ENCODE measurements around the gene ADAMTS3. TPM values are rescaled to one million over a fixed set of nuclear protein-coding genes. Genes with fewer than 3 reads are reported as not detected.

The ADAMTS3 gene
- polyA plus RNA-seq, 1 donor from 2014 or later: 0.20 TPM

- H2AFZ ChIP-seq (ENCODE audit: low read depth, low read length): no peak overlapping the region
- no peak overlapping the region for H3K9ac ChIP-seq (ENCODE audit: low read length)
- H3K27me3 ChIP-seq (ENCODE audit: insufficient read depth, low read depth, low read length): no peaks in the 10 kb centered on the region
- no peak overlapping the region for H3K4me3 ChIP-seq (ENCODE audit: low read length)
- no peaks in the 10 kb centered on the region for H3K79me2 ChIP-seq (replicated peaks; ENCODE audit: insufficient read depth, low read length)
- H3K9me2 ChIP-seq (ENCODE audit: insufficient read depth, low read length): no peaks in the 10 kb centered on the region
- H3F3A ChIP-seq (ENCODE audit: insufficient read depth, low read length, poor library complexity, severe bottlenecking): no peaks in the 10 kb centered on the region
- H3K27ac ChIP-seq (ENCODE audit: low read length): no peak overlapping the region
- no peak for TF ChIP-seq RAD21 (conservative IDR thresholded peaks at IDR 0.05)
- TF ChIP-seq TAF1 (IDR thresholded peaks at IDR 0.05; ENCODE audit: low read depth): no peak
- no peak for TF ChIP-seq MXI1 (conservative IDR thresholded peaks at IDR 0.05; ENCODE audit: poor library complexity, severe bottlenecking)
- TF ChIP-seq POLR2AphosphoS5 (IDR thresholded peaks at IDR 0.05): no peak
- no peak overlapping the region for H3K4me2 ChIP-seq (ENCODE audit: low read length)
- no peaks in the 10 kb centered on the region for H3K36me3 ChIP-seq (ENCODE audit: insufficient read depth, low read length)
- no peaks in the 10 kb centered on the region for H3K9me3 ChIP-seq (ENCODE audit: low read length)
- H4K20me1 ChIP-seq (ENCODE audit: insufficient read depth): no peaks in the 10 kb centered on the region
Measured at GRCh38 chr4:72536443-72536842, 32.6 kb downstream of the ADAMTS3 start.

GRCh38 chr4:72531768-72532290 lies 37.2 kb downstream of the ADAMTS3 start:
- no peak overlapping the region for H3K27ac ChIP-seq (ENCODE audit: low read length)
- no peaks in the 10 kb centered on the region for H4K20me1 ChIP-seq (ENCODE audit: insufficient read depth)
- H3K4me3 ChIP-seq (ENCODE audit: low read length): no peak overlapping the region
- TF ChIP-seq EP300 (conservative IDR thresholded peaks at IDR 0.05; ENCODE audit: poor library complexity, severe bottlenecking) (no peak), RAD21 (conservative IDR thresholded peaks at IDR 0.05) (no peak), CTCF (IDR thresholded peaks at IDR 0.05; ENCODE audit: poor library complexity, severe bottlenecking) (no peak), EZH2 (IDR thresholded peaks at IDR 0.05; ENCODE audit: borderline replicate concordance, insufficient read depth, low read length, poor library complexity, severe bottlenecking) (no peak), REST (IDR thresholded peaks at IDR 0.05; ENCODE audit: borderline replicate concordance) (no peak), POLR2AphosphoS5 (IDR thresholded peaks at IDR 0.05) (no peak), SMC3 (conservative IDR thresholded peaks at IDR 0.05; ENCODE audit: poor library complexity) (no peak), TAF1 (IDR thresholded peaks at IDR 0.05; ENCODE audit: low read depth) (no peak), MXI1 (conservative IDR thresholded peaks at IDR 0.05; ENCODE audit: poor library complexity, severe bottlenecking) (no peak)
- H3K36me3 ChIP-seq (ENCODE audit: insufficient read depth, low read length): no peaks in the 10 kb centered on the region
- H3K79me2 ChIP-seq (replicated peaks; ENCODE audit: insufficient read depth, low read length): no peaks in the 10 kb centered on the region
- H3K9ac ChIP-seq (ENCODE audit: low read length): no peak overlapping the region
- no peaks in the 10 kb centered on the region for H3K27me3 ChIP-seq (ENCODE audit: insufficient read depth, low read depth, low read length)
- H3K9me3 ChIP-seq (ENCODE audit: low read length): no peaks in the 10 kb centered on the region
- H3K9me2 ChIP-seq (ENCODE audit: insufficient read depth, low read length): no peaks in the 10 kb centered on the region
- H3K4me2 ChIP-seq (ENCODE audit: low read length): no peak overlapping the region
- H2AFZ ChIP-seq (ENCODE audit: low read depth, low read length): no peak overlapping the region
- no peaks in the 10 kb centered on the region for H3F3A ChIP-seq (ENCODE audit: insufficient read depth, low read length, poor library complexity, severe bottlenecking)
